CD14-positive monocyte (primary cell): Measurements from ENCODE around the gene TMEM120B. TPM values are rescaled to one million over a fixed set of nuclear protein-coding genes. Genes with fewer than 3 reads are reported as not detected.

Source experiments
- DNase-seq, 3 donors: peaks; one replicate each; pipeline ENCODE4 v3.0.0-alpha.2; 2011 to 2022
- H2AFZ ChIP-seq: 2 replicates; pipeline ENCODE4 v1.6.0; 2012; ENCODE audit warnings: mild to moderate bottlenecking, low read depth, low read length, inconsistent platforms; ENCODE audit not compliant: insufficient read depth, poor library complexity, severe bottlenecking
- H3K27ac ChIP-seq, 2 donors: 1 replicate in 1 of 2; 2 replicates in 1 of 2; pipeline ENCODE4 v1.5.1; 2012 to 2013; ENCODE audit warnings: low read length in 2 of 2, control low read depth in 1 of 2, inconsistent platforms in 1 of 2, low read depth in 1 of 2, mild to moderate bottlenecking in 1 of 2
- H3K27me3 ChIP-seq, 2 donors: one replicate each; pipeline versions ENCODE4 v1.6.0 to v1.6.1; 2011 to 2013; ENCODE audit warnings: low read length in 2 of 2; ENCODE audit not compliant: control insufficient read depth in 2 of 2, insufficient read depth in 2 of 2
- H3K36me3 ChIP-seq, 2 donors: replicated peaks in 1 of 2; 1 replicate in 1 of 2; 2 replicates in 1 of 2; pipeline versions ENCODE4 v1.5.1 to v1.6.1; 2012 to 2013; ENCODE audit warnings: low read length in 2 of 2, control low read depth in 1 of 2, inconsistent platforms in 1 of 2, mild to moderate bottlenecking in 1 of 2; ENCODE audit not compliant: insufficient read depth in 2 of 2, control insufficient read depth in 1 of 2
- H3K4me1 ChIP-seq, 2 donors: 1 replicate in 1 of 2; 2 replicates in 1 of 2; pipeline versions ENCODE4 v1.5.1 to v1.6.1; 2012 to 2013; ENCODE audit warnings: low read length in 2 of 2, control low read depth in 1 of 2, inconsistent platforms in 1 of 2, mild to moderate bottlenecking in 1 of 2, moderate library complexity in 1 of 2; ENCODE audit not compliant: insufficient read depth in 2 of 2, control insufficient read depth in 1 of 2
- H3K4me2 ChIP-seq: replicated peaks from 2 replicates; pipeline ENCODE3; 2012; ENCODE audit warnings: low read length, moderate library complexity, mild to moderate bottlenecking; ENCODE audit not compliant: poor library complexity, severe bottlenecking; ENCODE audit errors: extremely low read depth
- H3K4me3 ChIP-seq, 3 experiments: fragments of 200-600 bp in 1 of 3; sonication (generic) in 1 of 3; replicated peaks in 1 of 3; 1 replicate in 2 of 3; 2 replicates in 1 of 3; pipeline ENCODE4 v1.5.1; 2011 to 2013; ENCODE audit warnings: low read length in 3 of 3, mild to moderate bottlenecking in 3 of 3, control low read depth in 2 of 3, low read depth in 2 of 3, inconsistent platforms in 1 of 3, moderate library complexity in 1 of 3
- H3K79me2 ChIP-seq: 2 replicates; pipeline ENCODE4 v1.6.0; 2012; ENCODE audit warnings: mild to moderate bottlenecking, control low read depth, inconsistent platforms, low read length, moderate library complexity; ENCODE audit not compliant: insufficient read depth
- H3K9ac ChIP-seq: 2 replicates; pipeline ENCODE4 v1.6.0; 2017; ENCODE audit warnings: low read length, mild to moderate bottlenecking; ENCODE audit not compliant: insufficient read depth, poor library complexity, severe bottlenecking
- H3K9me3 ChIP-seq, 2 donors: replicated peaks in 1 of 2; 1 replicate in 1 of 2; 2 replicates in 1 of 2; pipeline versions ENCODE4 v1.5.1 to v1.6.1; 2012 to 2013; ENCODE audit warnings: low read length in 2 of 2, control low read depth in 1 of 2; ENCODE audit not compliant: control insufficient read depth in 1 of 2, insufficient read depth in 1 of 2
- H4K20me1 ChIP-seq: 2 replicates; pipeline ENCODE4 v1.6.0; 2012; ENCODE audit warnings: mild to moderate bottlenecking, low read length, control low read depth, moderate library complexity; ENCODE audit not compliant: insufficient read depth
- H3K27ac Mint-ChIP-seq, 7 donors: one replicate each; pipeline ENCODE4 v1.8.0; 2020; ENCODE audit warnings: mild to moderate bottlenecking in 7 of 7, mixed read lengths in 7 of 7, moderate library complexity in 6 of 7, inconsistent platforms in 2 of 7
- H3K27me3 Mint-ChIP-seq, 3 donors: one replicate each; pipeline ENCODE4 v1.8.0; 2021 to 2022; ENCODE audit warnings: low read depth in 3 of 3, mild to moderate bottlenecking in 3 of 3, mixed read lengths in 3 of 3, moderate library complexity in 3 of 3, inconsistent platforms in 1 of 3
- H3K36me3 Mint-ChIP-seq, 2 donors: one replicate each; pipeline ENCODE4 v1.8.0; 2020; ENCODE audit warnings: mixed read lengths in 2 of 2, inconsistent platforms in 1 of 2, mild to moderate bottlenecking in 1 of 2
- H3K4me1 Mint-ChIP-seq: one replicate; pipeline ENCODE4 v1.8.0; 2020; ENCODE audit warnings: mild to moderate bottlenecking, mixed read lengths
- H3K4me3 Mint-ChIP-seq, 2 donors: one replicate each; pipeline ENCODE4 v1.8.0; 2020; ENCODE audit warnings: mild to moderate bottlenecking in 2 of 2, mixed read lengths in 2 of 2, moderate library complexity in 1 of 2
- H3K9me3 Mint-ChIP-seq, 7 donors: one replicate each; pipeline ENCODE4 v1.8.0; 2020 to 2022; ENCODE audit warnings: mixed read lengths in 7 of 7, mild to moderate bottlenecking in 6 of 7, moderate library complexity in 6 of 7, inconsistent platforms in 2 of 7
- WGBS: methylation state at CpG from one replicate; pipeline ENCODE4 v1.1.5; 2013; ENCODE audit warnings: missing lambda C conversion rate; ENCODE audit not compliant: insufficient coverage; 5-methylcytosine and 5-hydroxymethylcytosine counted together
- intact Hi-C, 2 donors: fragments of 100-400 bp; cut with micrococcal nuclease; formaldehyde crosslinking; loops; one replicate each; pipeline versions ENCODE4 v1.15.0 to v1.15.1; 2023
- polyA plus RNA-seq, 3 donors: library from polyadenylated mRNA; depleted of rRNA in 1 of 3; unstranded in 2 of 3; stranded (reverse) in 1 of 3; fragments of 300-500 nt in 2 of 3; fragments of >200 nt in 1 of 3; fragmentation: Illumina TruSeq in 2 of 3; gene quantifications; 1 replicate in 2 of 3; 2 replicates in 1 of 3; pipeline ENCODE4 v1.2.3, GENCODE V29; 2012 to 2021
- TF ChIP-seq, protein P1 (sequence below): fragments of 200-600 bp; IDR thresholded peaks from one replicate; pipeline ENCODE4 v1.8.0; 2022; ENCODE audit warnings: antibody characterized with exemption, mild to moderate bottlenecking

Gene TMEM120B
- polyA plus RNA-seq, 3 donors = 0.65 to 2.4 (median 1.1) TPM

DNA sequence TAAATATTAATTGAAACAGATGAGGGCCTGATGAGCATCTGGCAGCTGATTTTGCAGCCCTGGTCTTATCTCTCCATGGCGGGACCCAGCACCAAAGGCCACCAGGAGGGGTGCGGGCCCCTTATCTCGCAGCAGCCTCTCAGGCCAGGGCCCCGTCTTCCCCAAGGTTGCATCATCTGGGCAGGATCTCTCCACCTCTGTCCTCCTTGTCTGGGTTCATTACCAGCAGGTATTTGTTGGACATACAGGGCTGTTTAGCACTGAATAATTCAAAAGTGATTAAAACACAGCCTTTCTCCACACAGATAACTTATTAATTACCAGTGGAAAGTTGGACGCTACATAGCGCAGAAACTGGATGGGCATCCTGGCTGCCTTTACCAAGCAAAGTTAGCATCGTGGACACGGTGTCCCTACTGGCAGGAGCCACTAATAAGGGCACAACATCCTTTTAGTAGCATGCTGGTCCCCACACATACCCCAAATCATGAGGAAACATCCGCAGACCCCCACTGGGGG is 25.8 kb downstream of the TMEM120B start:
- Histone ChIP-seq H3K36me3 (no peaks in the 10 kb centered on the region), H3K4me1 (peaks cover 7% of the 10 kb centered on the region in 2 donors), H2AFZ (no peak overlapping the region), H4K20me1 (no peaks in the 10 kb centered on the region), H3K4me2 (no peak overlapping the region), H3K9ac (no peak overlapping the region), H3K27me3 (no peaks in the 10 kb centered on the region), H3K9me3 (no peaks in the 10 kb centered on the region), H3K27ac (no peak overlapping the region), H3K79me2 (no peaks in the 10 kb centered on the region), H3K4me3 (no peak overlapping the region)
- Mint-ChIP-seq H3K36me3 (no peaks in the 10 kb centered on the region), H3K4me1 (peaks cover 6% of the 10 kb centered on the region), H3K4me3 (no peak overlapping the region), H3K27me3 (peaks cover 0 to 2% (median 0%) of the 10 kb centered on the region in 3 donors), H3K9me3 (no peaks in the 10 kb centered on the region), H3K27ac (peak overlapping the region in 1 of 7 donors; percentile 50)
- no peak for DNase-seq
- WGBS = 96% methylated on average over 6 of the region's 9 CpGs
- TF ChIP-seq, protein P1, sequence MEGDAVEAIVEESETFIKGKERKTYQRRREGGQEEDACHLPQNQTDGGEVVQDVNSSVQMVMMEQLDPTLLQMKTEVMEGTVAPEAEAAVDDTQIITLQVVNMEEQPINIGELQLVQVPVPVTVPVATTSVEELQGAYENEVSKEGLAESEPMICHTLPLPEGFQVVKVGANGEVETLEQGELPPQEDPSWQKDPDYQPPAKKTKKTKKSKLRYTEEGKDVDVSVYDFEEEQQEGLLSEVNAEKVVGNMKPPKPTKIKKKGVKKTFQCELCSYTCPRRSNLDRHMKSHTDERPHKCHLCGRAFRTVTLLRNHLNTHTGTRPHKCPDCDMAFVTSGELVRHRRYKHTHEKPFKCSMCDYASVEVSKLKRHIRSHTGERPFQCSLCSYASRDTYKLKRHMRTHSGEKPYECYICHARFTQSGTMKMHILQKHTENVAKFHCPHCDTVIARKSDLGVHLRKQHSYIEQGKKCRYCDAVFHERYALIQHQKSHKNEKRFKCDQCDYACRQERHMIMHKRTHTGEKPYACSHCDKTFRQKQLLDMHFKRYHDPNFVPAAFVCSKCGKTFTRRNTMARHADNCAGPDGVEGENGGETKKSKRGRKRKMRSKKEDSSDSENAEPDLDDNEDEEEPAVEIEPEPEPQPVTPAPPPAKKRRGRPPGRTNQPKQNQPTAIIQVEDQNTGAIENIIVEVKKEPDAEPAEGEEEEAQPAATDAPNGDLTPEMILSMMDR = no peak
- intact Hi-C loops = no loop called here

DNA sequence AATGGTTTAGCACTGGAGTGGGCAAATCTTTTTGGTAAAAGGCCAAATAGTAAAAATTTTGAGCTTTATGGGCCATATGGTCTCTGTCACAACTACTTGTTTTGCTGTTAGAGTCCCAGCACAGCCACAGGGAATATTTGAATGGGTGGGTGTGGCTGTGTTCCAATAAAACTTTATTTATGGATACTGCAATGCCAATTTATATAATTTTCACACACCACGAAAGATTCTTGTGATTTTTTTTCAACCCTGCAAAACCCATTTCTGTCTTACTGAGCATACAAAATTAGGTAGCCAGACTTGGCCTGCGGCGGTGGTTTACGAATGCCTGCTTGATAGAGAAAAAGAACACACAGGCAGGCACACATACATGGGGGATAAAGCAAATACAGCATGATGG is 28.3 kb downstream of the TMEM120B start:
- no peak overlapping the region for H3K4me3 Mint-ChIP-seq
- Histone ChIP-seq H3K27me3 (no peaks in the 10 kb centered on the region), H3K4me2 (no peak overlapping the region), H4K20me1 (no peaks in the 10 kb centered on the region), H3K36me3 (no peaks in the 10 kb centered on the region), H3K4me1 (peaks cover 7% of the 10 kb centered on the region in 2 donors), H3K4me3 (no peak overlapping the region), H3K79me2 (no peaks in the 10 kb centered on the region), H3K9me3 (no peaks in the 10 kb centered on the region), H3K9ac (no peak overlapping the region), H3K27ac (no peak overlapping the region), H2AFZ (no peak overlapping the region)
- 100% methylated on average over 4 of the region's 4 CpGs for WGBS
- H3K9me3 Mint-ChIP-seq = no peaks in the 10 kb centered on the region
- intact Hi-C loops = no loop called here
- H3K27me3 Mint-ChIP-seq = peaks cover 0 to 3% (median 0%) of the 10 kb centered on the region in 3 donors
- TF ChIP-seq, protein P1 = no peak
- DNase-seq = no peak
- H3K36me3 Mint-ChIP-seq = no peaks in the 10 kb centered on the region
- H3K4me1 Mint-ChIP-seq = peaks cover 6% of the 10 kb centered on the region
- peak overlapping the region in 1 of 7 donors; percentile 3 for H3K27ac Mint-ChIP-seq
